ENCODE results near the gene GSTM2.
"Not testable (repeated sequence)": the region's sequence is repeated elsewhere in the genome, so short reads cannot be mapped to it uniquely, and the experiment has no call there.

GSTM2 gene

GRCh38 chr1:109664671-109665070 lies 3.2 kb upstream of the GSTM2 start:
- TF ChIP-seq ZNF114 (tag by site-specific recombination; IDR thresholded peaks at IDR 0.05): no peak
- no peak for TF ChIP-seq ZFP37 (tag by site-specific recombination; IDR thresholded peaks at IDR 0.05)
- TF ChIP-seq ZFP41 (tag by site-specific recombination; IDR thresholded peaks at IDR 0.05; ENCODE audit: borderline replicate concordance): no peak
- TF ChIP-seq ZNF132 (tag by site-specific recombination; IDR thresholded peaks at IDR 0.05; ENCODE audit: borderline replicate concordance): no peak
- no peak for TF ChIP-seq ZFHX2 (tag by site-specific recombination; conservative IDR thresholded peaks at IDR 0.05)
- TF ChIP-seq ZNF514 (tag by site-specific recombination; IDR thresholded peaks at IDR 0.05): no peak
- TF ChIP-seq ZNF560 (tag by site-specific recombination; IDR thresholded peaks at IDR 0.05; ENCODE audit: borderline replicate concordance): no peak
- TF ChIP-seq BCL6B (tag by site-specific recombination; IDR thresholded peaks at IDR 0.05): no peak
- no peak for TF ChIP-seq ZNF658 (tag by site-specific recombination; IDR thresholded peaks at IDR 0.05)
- no peak for TF ChIP-seq BCL11A (tag by site-specific recombination; IDR thresholded peaks at IDR 0.05; ENCODE audit: low read depth)
- TF ChIP-seq ZNF426 (tag by site-specific recombination; IDR thresholded peaks at IDR 0.05): no peak
- TF ChIP-seq ZNF626 (tag by site-specific recombination; IDR thresholded peaks at IDR 0.05): no peak
- no peak for TF ChIP-seq ZNF596 (tag by site-specific recombination; IDR thresholded peaks at IDR 0.05)
- POLR2A ChIA-PET: no interaction called here
- H3K4me3 ChIP-seq (ENCODE audit: low read depth, low read length): no peak overlapping the region
- H3K4me1 ChIP-seq (ENCODE audit: control insufficient read depth, insufficient read depth, low read length): no peaks in the 10 kb centered on the region
- no peak overlapping the region for H3K27ac ChIP-seq (ENCODE audit: extremely low read depth, low read depth, low read length)
- H3K36me3 ChIP-seq (ENCODE audit: control insufficient read depth in 2 of 2, insufficient read depth in 1 of 2, low read length in 2 of 2): no peaks in the 10 kb centered on the region
- no peaks in the 10 kb centered on the region for H3K9me3 ChIP-seq (ENCODE audit: control insufficient read depth, insufficient read depth, low read depth, low read length)
- CTCF ChIA-PET: no interaction called here

- H3K27ac ChIP-seq (ENCODE audit: extremely low read depth, low read depth, low read length): no peak overlapping the region
- no peaks in the 10 kb centered on the region for H3K4me1 ChIP-seq (ENCODE audit: control insufficient read depth, insufficient read depth, low read length)
- TF ChIP-seq ZIC2 (tag by site-specific recombination; IDR thresholded peaks at IDR 0.05) (peak; percentile 39; the same call in 1 of the 2 replicates), SCRT2 (tag by site-specific recombination; IDR thresholded peaks at IDR 0.05) (peak; percentile 51)
- TF ChIP-seq, protein P1, sequence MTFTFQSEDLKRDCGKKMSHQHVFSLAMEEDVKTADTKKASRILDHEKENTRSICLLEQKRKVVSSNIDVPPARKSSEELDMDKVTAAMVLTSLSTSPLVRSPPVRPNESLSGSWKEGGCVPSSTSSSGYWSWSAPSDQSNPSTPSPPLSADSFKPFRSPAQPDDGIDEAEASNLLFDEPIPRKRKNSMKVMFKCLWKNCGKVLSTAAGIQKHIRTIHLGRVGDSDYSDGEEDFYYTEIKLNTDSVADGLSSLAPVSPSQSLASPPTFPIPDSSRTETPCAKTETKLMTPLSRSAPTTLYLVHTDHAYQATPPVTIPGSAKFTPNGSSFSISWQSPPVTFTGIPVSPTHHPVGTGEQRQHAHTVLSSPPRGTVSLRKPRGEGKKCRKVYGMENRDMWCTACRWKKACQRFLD (tag by site-specific recombination; IDR thresholded peaks at IDR 0.05): no peak
- ChIA-PET CTCF (interaction anchor here (1.4 kb wide), 1 partner anchor 28 kb away, joined by 5 read pairs; no protein-coding TSS in a partner anchor), POLR2A (no interaction called here)
- peaks cover 0 to 7% of the 10 kb centered on the region in 2 experiments; a peak in 1 of 3 replicates for H3K36me3 ChIP-seq (ENCODE audit: control insufficient read depth in 2 of 2, insufficient read depth in 1 of 2, low read length in 2 of 2)
- no peaks in the 10 kb centered on the region for H3K9me3 ChIP-seq (ENCODE audit: control insufficient read depth, insufficient read depth, low read depth, low read length)
- H3K4me3 ChIP-seq (ENCODE audit: low read depth, low read length): no peak overlapping the region
These were observed 392 bp downstream of the GSTM2 start for GRCh38 chr1:109668123-109668775.

GRCh38 chr1:109669246-109669948 lies 1.5 kb downstream of the GSTM2 start:
- POLR2A ChIA-PET: no interaction called here
- CTCF ChIA-PET: no interaction called here
- H3K4me3 ChIP-seq (ENCODE audit: low read depth, low read length): no peak overlapping the region

GRCh38 chr1:109669949-109670302 lies 2.1 kb downstream of the GSTM2 start:
- POLR2A ChIA-PET; H3K4me1 ChIP-seq (ENCODE audit: control insufficient read depth, insufficient read depth, low read length); H3K36me3 ChIP-seq (ENCODE audit: control insufficient read depth in 2 of 2, insufficient read depth in 1 of 2, low read length in 2 of 2); CTCF ChIA-PET; H3K4me3 ChIP-seq (ENCODE audit: low read depth, low read length); H3K9me3 ChIP-seq (ENCODE audit: control insufficient read depth, insufficient read depth, low read depth, low read length); H3K27ac ChIP-seq (ENCODE audit: extremely low read depth, low read depth, low read length): not testable (repeated sequence)

More at GRCh38 chr1:109669246-109669948, 1.5 kb downstream of the GSTM2 start:
- TF ChIP-seq ZNF626 (tag by site-specific recombination; IDR thresholded peaks at IDR 0.05) (no peak), ZBTB17 (tag by site-specific recombination; IDR thresholded peaks at IDR 0.05) (no peak), TRIM28 (IDR thresholded peaks at IDR 0.05; ENCODE audit: borderline replicate concordance, low read length) (no peak), ZNF2 (tag by site-specific recombination; IDR thresholded peaks at IDR 0.05) (no peak), SP2 (tag by site-specific recombination; IDR thresholded peaks at IDR 0.05) (no peak)
- Histone ChIP-seq H3K4me1 (ENCODE audit: control insufficient read depth, insufficient read depth, low read length) (no peaks in the 10 kb centered on the region), H3K36me3 (ENCODE audit: control insufficient read depth in 2 of 2, insufficient read depth in 1 of 2, low read length in 2 of 2) (peaks cover 0 to 7% of the 10 kb centered on the region in 2 experiments; a peak in 1 of 3 replicates), H3K9me3 (ENCODE audit: control insufficient read depth, insufficient read depth, low read depth, low read length) (no peaks in the 10 kb centered on the region), H3K27ac (ENCODE audit: extremely low read depth, low read depth, low read length) (no peak overlapping the region)

Data from HEK293 (cell line).